AG09319 (cell line): ENCODE data around the gene ITPKB.
"Not testable (repeated sequence)": the region's sequence is repeated elsewhere in the genome, so short reads cannot be mapped to it uniquely, and the experiment has no call there.

Experiments used
- DNase-seq: peaks from one replicate; pipeline ENCODE4 v3.0.0-alpha.2; 2010; ENCODE audit warnings: low read depth; ENCODE audit errors: extremely low read depth
- CTCF ChIP-seq: IDR thresholded peaks from 2 replicates; pipeline ENCODE4 v1.5.1; 2011; ENCODE audit warnings: low read depth, mild to moderate bottlenecking, inconsistent platforms, low read length, moderate library complexity

Gene ITPKB

GRCh38 chr1:226754097-226754496 is 15.0 kb upstream of the ITPKB start:
- TF ChIP-seq CTCF = no peak
- DNase-seq = no peak

GRCh38 chr1:226751703-226752102 is 12.6 kb upstream of the ITPKB start:
- no peak for TF ChIP-seq CTCF
- DNase-seq = no peak

GRCh38 chr1:226751214-226751613 is 12.1 kb upstream of the ITPKB start:
- TF ChIP-seq CTCF = no peak
- no peak for DNase-seq

- no peak for DNase-seq
Measured at GRCh38 chr1:226749467-226749866, 10.4 kb upstream of the ITPKB start.

GRCh38 chr1:226748306-226748705 is 9.2 kb upstream of the ITPKB start:
- DNase-seq = no peak

More at GRCh38 chr1:226749467-226749866, 10.4 kb upstream of the ITPKB start:
- no peak for TF ChIP-seq CTCF

GRCh38 chr1:226747519-226748263 is 8.6 kb upstream of the ITPKB start:
- DNase-seq = not testable (repeated sequence)

More at GRCh38 chr1:226748306-226748705, 9.2 kb upstream of the ITPKB start:
- TF ChIP-seq CTCF = no peak

GRCh38 chr1:226743259-226743658 is 4.2 kb upstream of the ITPKB start:
- TF ChIP-seq CTCF = no peak
- DNase-seq = no peak

GRCh38 chr1:226741009-226741408 is 1.9 kb upstream of the ITPKB start:
- DNase-seq = no peak
- TF ChIP-seq CTCF = no peak
